A673 (cell line): ENCODE measurements around the gene GALM.
"Not testable (repeated sequence)": the region's sequence is repeated elsewhere in the genome, so short reads cannot be mapped to it uniquely, and the experiment has no call there.

Source experiments
- CTCF ChIP-seq: fragments of 300-800, 200-600 bp; sonication (generic); conservative IDR thresholded peaks from 2 replicates; pipeline ENCODE4 v1.5.1; 2017; ENCODE audit warnings: low read depth, mild to moderate bottlenecking, antibody characterized with exemption, low read length, moderate library complexity, mixed read lengths
- EZH2 ChIP-seq: fragments of 200-600 bp; sonication (generic); IDR thresholded peaks from 2 replicates; pipeline ENCODE4 v1.6.1; 2017; ENCODE audit warnings: borderline replicate concordance, low read depth, mild to moderate bottlenecking, mixed read lengths, antibody characterized with exemption, low read length; ENCODE audit not compliant: poor library complexity, severe bottlenecking

DNA sequence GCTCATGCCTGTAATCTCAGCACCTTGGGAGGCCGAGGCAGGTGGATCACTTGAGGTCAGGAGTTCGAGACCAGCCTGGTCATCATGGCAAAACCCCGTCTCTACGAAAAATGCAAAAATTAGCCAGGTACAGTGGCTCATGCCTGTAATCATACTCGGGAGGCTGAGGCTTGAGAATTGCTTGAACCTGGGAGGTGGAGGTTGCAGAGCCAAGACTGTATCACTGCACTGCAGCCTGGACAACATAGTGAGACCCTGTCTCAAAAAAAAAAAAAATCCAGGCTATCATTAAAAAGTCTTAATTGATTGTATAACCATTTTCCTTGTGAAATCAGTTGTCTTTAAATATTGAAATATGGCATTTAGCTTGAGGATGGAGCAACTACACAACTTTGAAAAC lies 15.0 kb downstream of the GALM start:
- TF ChIP-seq EZH2, CTCF: not testable (repeated sequence)
